ENCODE data around the gene DNAJB2. TPM values are rescaled to one million over a fixed set of nuclear protein-coding genes. Genes with fewer than 3 reads are reported as not detected.

The DNAJB2 gene
- total RNA-seq, 1 donor from 2014 or later: 60.9 TPM

DNA sequence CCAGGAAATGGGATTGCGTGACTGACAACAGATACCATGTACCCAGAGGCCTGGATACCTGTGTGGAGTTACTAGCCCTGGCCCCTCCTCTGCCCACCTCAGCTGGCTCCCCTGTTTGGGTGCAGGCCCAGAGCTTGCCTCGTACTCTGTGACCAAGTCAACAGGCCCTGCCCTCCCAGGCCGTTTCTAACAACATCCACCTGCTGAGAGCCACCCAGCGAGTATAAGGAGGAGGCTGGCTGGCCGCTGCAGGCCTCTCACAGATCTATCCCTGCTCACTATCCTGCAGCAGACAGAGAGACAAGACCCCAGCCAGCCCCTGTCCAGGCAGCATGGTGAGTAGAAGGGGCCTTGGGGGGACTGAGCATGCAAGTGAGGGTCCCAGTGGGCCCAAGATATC, 12.9 kb upstream of the DNAJB2 start:
- no peak for DNase-seq (ENCODE audit: low read depth)
- Histone ChIP-seq H3K27me3 (ENCODE audit: control insufficient read depth, insufficient read depth, low read length) (no peaks in the 10 kb centered on the region), H3K36me3 (ENCODE audit: control insufficient read depth, insufficient read depth, low read length) (no peaks in the 10 kb centered on the region), H3K4me3 (ENCODE audit: low read depth, low read length) (no peak overlapping the region)
- TF ChIP-seq, protein P1, sequence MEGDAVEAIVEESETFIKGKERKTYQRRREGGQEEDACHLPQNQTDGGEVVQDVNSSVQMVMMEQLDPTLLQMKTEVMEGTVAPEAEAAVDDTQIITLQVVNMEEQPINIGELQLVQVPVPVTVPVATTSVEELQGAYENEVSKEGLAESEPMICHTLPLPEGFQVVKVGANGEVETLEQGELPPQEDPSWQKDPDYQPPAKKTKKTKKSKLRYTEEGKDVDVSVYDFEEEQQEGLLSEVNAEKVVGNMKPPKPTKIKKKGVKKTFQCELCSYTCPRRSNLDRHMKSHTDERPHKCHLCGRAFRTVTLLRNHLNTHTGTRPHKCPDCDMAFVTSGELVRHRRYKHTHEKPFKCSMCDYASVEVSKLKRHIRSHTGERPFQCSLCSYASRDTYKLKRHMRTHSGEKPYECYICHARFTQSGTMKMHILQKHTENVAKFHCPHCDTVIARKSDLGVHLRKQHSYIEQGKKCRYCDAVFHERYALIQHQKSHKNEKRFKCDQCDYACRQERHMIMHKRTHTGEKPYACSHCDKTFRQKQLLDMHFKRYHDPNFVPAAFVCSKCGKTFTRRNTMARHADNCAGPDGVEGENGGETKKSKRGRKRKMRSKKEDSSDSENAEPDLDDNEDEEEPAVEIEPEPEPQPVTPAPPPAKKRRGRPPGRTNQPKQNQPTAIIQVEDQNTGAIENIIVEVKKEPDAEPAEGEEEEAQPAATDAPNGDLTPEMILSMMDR (IDR thresholded peaks at IDR 0.05; ENCODE audit: insufficient read depth, low read length, poor library complexity, severe bottlenecking): no peak

DNA sequence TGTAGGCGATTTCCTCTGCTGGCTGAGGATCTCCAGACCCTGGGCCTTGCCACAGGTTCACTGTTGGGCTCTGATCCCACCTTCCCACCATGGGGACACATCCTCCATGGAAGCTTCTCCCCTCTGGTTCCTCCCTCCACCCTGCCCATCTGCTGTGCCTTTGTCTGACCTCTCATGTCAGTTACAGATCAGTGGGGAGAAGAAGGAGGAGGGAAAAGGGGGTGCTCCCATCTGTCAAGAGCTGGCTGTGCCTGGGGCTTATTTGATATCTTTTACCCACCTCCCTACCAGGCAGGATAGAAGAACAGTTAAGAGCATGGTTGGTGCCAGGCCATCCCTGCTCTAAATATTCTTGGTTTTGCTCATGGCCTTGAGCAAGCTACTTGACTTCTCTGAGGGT, 12.3 kb upstream of the DNAJB2 start:
- H3K27me3 ChIP-seq (ENCODE audit: control insufficient read depth, insufficient read depth, low read length): no peaks in the 10 kb centered on the region
- no peak for DNase-seq (ENCODE audit: low read depth)
- H3K36me3 ChIP-seq (ENCODE audit: control insufficient read depth, insufficient read depth, low read length): no peaks in the 10 kb centered on the region
- H3K4me3 ChIP-seq (ENCODE audit: low read depth, low read length): no peak overlapping the region
- TF ChIP-seq, protein P1 (IDR thresholded peaks at IDR 0.05; ENCODE audit: insufficient read depth, low read length, poor library complexity, severe bottlenecking): no peak

DNA sequence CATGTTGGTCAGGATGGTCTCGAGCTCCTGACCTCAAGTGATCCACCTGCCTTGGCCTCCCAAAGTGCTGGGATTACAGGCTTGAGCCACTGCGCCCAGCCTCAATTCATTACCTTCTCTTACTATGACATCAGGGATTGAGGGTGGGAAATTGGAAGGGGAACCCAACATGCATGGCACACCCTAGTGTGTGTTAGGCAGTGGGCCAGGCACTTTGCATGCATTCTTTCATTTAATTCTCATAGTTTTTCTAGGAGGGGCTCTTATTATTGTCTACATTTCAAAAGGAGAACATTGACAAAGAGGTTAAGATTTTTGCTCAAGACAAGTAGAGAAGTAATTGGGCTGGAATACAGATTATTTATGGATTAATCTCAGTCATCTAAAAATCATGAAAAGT, 10.9 kb upstream of the DNAJB2 start:
- no peaks in the 10 kb centered on the region for H3K27me3 ChIP-seq (ENCODE audit: control insufficient read depth, insufficient read depth, low read length)
- TF ChIP-seq, protein P1 (IDR thresholded peaks at IDR 0.05; ENCODE audit: insufficient read depth, low read length, poor library complexity, severe bottlenecking): no peak
- DNase-seq (ENCODE audit: low read depth): no peak
- no peaks in the 10 kb centered on the region for H3K36me3 ChIP-seq (ENCODE audit: control insufficient read depth, insufficient read depth, low read length)
- no peak overlapping the region for H3K4me3 ChIP-seq (ENCODE audit: low read depth, low read length)

DNA sequence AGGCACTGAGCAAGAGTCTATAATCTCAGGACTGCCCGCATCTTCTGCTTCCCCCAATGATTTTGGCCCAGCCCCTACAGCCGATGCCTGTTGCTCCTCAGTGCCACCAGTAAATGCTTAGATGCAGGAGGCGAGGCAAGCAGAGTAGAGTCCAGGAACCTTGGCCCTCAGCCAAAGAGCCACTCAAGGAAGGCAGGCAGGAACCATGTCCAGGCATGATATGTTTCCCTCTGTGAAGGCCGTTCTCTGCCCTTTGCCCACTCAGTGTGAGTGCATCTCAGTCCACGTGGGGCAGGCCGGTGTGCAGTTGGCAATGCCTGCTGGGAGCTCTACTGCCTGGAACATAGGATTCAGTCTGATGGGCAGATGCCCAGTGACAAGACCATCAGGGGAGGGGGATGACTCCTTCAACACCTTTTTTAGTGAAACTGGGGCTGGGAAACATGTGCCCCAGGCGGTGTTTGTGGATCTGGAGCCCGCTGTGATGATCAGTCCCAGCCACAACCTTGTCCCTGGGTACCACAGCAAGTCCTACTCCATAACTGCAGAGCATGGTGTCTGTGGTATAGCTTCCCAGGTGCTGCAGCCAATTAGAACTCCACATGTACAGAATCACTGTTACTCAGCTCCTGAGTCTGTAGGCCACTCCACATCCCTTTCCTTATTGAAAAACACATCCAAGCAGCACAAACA, 9.7 kb upstream of the DNAJB2 start:
- H3K36me3 ChIP-seq (ENCODE audit: control insufficient read depth, insufficient read depth, low read length): no peaks in the 10 kb centered on the region
- no peak overlapping the region for H3K4me3 ChIP-seq (ENCODE audit: low read depth, low read length)
- no peak for DNase-seq (ENCODE audit: low read depth)
- H3K27me3 ChIP-seq (ENCODE audit: control insufficient read depth, insufficient read depth, low read length): no peaks in the 10 kb centered on the region
- TF ChIP-seq, protein P1 (IDR thresholded peaks at IDR 0.05; ENCODE audit: insufficient read depth, low read length, poor library complexity, severe bottlenecking): no peak

DNA sequence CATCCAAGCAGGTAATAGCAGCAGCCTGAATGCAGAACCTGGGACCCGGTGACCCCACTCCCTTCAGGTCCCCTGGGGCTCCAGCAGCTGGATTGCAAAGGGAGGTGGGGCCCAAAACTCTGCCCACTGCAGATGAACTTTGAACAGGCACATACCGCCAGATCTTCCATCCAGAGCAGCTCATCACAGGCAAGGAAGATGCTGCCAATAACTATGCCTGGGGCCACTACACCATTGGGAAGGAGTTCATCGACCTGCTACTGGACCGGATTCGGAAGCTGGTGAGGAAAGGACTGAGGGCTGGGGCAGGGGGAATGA, 9.2 kb upstream of the DNAJB2 start:
- DNase-seq (ENCODE audit: low read depth): no peak

More for the DNA sequence above, 9.2 kb upstream of the DNAJB2 start:
- TF ChIP-seq, protein P1 (IDR thresholded peaks at IDR 0.05; ENCODE audit: insufficient read depth, low read length, poor library complexity, severe bottlenecking): no peak
- H3K36me3 ChIP-seq (ENCODE audit: control insufficient read depth, insufficient read depth, low read length): no peaks in the 10 kb centered on the region
- H3K4me3 ChIP-seq (ENCODE audit: low read depth, low read length): no peak overlapping the region
- no peaks in the 10 kb centered on the region for H3K27me3 ChIP-seq (ENCODE audit: control insufficient read depth, insufficient read depth, low read length)
